Tibial nerve (tissue), 4 donors: Measurements from ENCODE around the gene CCDC57.

Source experiments
- EP300 ChIP-seq, 2 donors: sonication (generic); formaldehyde crosslinking; IDR thresholded peaks; one replicate each; pipeline ENCODE4 v1.6.1; 2017; ENCODE audit warnings: antibody characterized with exemption in 2 of 2, mild to moderate bottlenecking in 1 of 2
- POLR2A ChIP-seq, 2 donors: fragments of 450-650 bp; IDR thresholded peaks; one replicate each; pipeline ENCODE4 v1.6.1; 2017; ENCODE audit warnings: antibody characterized with exemption in 2 of 2, mild to moderate bottlenecking in 2 of 2, moderate library complexity in 2 of 2
- TF ChIP-seq, protein P1 (sequence below), 5 experiments: fragments of 200-600 bp in 3 of 5; fragments of 450-650 bp in 2 of 5; sonication (generic) in 3 of 5; IDR thresholded peaks; one replicate each; pipeline ENCODE4 v1.5.1; 2016 to 2019; ENCODE audit warnings: antibody characterized with exemption in 5 of 5, mild to moderate bottlenecking in 3 of 5, moderate library complexity in 2 of 5

- TF ChIP-seq, protein P1, sequence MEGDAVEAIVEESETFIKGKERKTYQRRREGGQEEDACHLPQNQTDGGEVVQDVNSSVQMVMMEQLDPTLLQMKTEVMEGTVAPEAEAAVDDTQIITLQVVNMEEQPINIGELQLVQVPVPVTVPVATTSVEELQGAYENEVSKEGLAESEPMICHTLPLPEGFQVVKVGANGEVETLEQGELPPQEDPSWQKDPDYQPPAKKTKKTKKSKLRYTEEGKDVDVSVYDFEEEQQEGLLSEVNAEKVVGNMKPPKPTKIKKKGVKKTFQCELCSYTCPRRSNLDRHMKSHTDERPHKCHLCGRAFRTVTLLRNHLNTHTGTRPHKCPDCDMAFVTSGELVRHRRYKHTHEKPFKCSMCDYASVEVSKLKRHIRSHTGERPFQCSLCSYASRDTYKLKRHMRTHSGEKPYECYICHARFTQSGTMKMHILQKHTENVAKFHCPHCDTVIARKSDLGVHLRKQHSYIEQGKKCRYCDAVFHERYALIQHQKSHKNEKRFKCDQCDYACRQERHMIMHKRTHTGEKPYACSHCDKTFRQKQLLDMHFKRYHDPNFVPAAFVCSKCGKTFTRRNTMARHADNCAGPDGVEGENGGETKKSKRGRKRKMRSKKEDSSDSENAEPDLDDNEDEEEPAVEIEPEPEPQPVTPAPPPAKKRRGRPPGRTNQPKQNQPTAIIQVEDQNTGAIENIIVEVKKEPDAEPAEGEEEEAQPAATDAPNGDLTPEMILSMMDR (IDR thresholded peaks at IDR 0.05): no peak
- no peak for TF ChIP-seq POLR2A (IDR thresholded peaks at IDR 0.05)
- no peak for TF ChIP-seq EP300 (IDR thresholded peaks at IDR 0.05)
These were observed 14.6 kb downstream of the CCDC57 start for GRCh38 chr17:82198092-82198491.
